BLaER1 (cell line): Measurements from ENCODE around the gene CTRB2.

Source experiments
- H3K27ac ChIP-seq: shearing (Covaris generic); formaldehyde crosslinking; 2 replicates; pipeline ENCODE4 v1.8.1; 2022
- H3K27me3 ChIP-seq: shearing (Covaris generic); formaldehyde crosslinking; 2 replicates; pipeline ENCODE4 v1.8.1; 2022
- H3K36me3 ChIP-seq: shearing (Covaris generic); formaldehyde crosslinking; 2 replicates; pipeline ENCODE4 v1.8.1; 2022
- H3K4me1 ChIP-seq: shearing (Covaris generic); formaldehyde crosslinking; 2 replicates; pipeline ENCODE4 v1.8.1; 2022
- H3K4me2 ChIP-seq: shearing (Covaris generic); formaldehyde crosslinking; 2 replicates; pipeline ENCODE4 v1.8.1; 2022
- H3K4me3 ChIP-seq: shearing (Covaris generic); formaldehyde crosslinking; 2 replicates; pipeline ENCODE4 v1.8.1; 2022
- H3K9ac ChIP-seq: shearing (Covaris generic); formaldehyde crosslinking; 2 replicates; pipeline ENCODE4 v1.8.1; 2022
- H3K9me3 ChIP-seq: shearing (Covaris generic); formaldehyde crosslinking; 2 replicates; pipeline ENCODE4 v1.8.1; 2022
- H4K20me1 ChIP-seq: shearing (Covaris generic); formaldehyde crosslinking; 2 replicates; pipeline ENCODE4 v1.8.1; 2022
- Cebpa-rat ChIP-seq: shearing (Covaris generic); IDR thresholded peaks from 2 replicates; pipeline ENCODE4 v1.8.1; 2022

The CTRB2 gene

GRCh38 chr16:75193730-75194444 lies 13.1 kb downstream of the CTRB2 start:
- H3K4me2 ChIP-seq: no peak overlapping the region
- 0 out of 2 replicates have a peak, but pooled peaks cover 5% of the 10 kb centered on the region for H4K20me1 ChIP-seq
- H3K27me3 ChIP-seq: 0 out of 2 replicates have a peak, but pooled peaks cover 3% of the 10 kb centered on the region
- H3K4me1 ChIP-seq: peaks cover 32% of the 10 kb centered on the region
- H3K36me3 ChIP-seq: no peaks in the 10 kb centered on the region
- H3K9ac ChIP-seq: no peak overlapping the region
- TF ChIP-seq Cebpa-rat: no peak
- no peaks in the 10 kb centered on the region for H3K9me3 ChIP-seq
- H3K4me3 ChIP-seq: no peak overlapping the region
- no peak overlapping the region for H3K27ac ChIP-seq

- Histone ChIP-seq H3K27ac (no peak overlapping the region), H3K9ac (no peak overlapping the region), H4K20me1 (0 out of 2 replicates have a peak, but pooled peaks cover 3% of the 10 kb centered on the region), H3K9me3 (no peaks in the 10 kb centered on the region), H3K36me3 (no peaks in the 10 kb centered on the region), H3K27me3 (0 out of 2 replicates have a peak, but pooled peaks cover 3% of the 10 kb centered on the region), H3K4me2 (no peak overlapping the region), H3K4me3 (no peak overlapping the region), H3K4me1 (peaks cover 29% of the 10 kb centered on the region)
- TF ChIP-seq Cebpa-rat: no peak
Observed at GRCh38 chr16:75193265-75193650, 13.7 kb downstream of the CTRB2 start.

- Histone ChIP-seq H3K4me2 (no peak overlapping the region), H3K36me3 (no peaks in the 10 kb centered on the region), H3K4me1 (peaks cover 24% of the 10 kb centered on the region), H3K27me3 (no peaks in the 10 kb centered on the region), H3K4me3 (no peak overlapping the region), H3K9ac (no peak overlapping the region), H3K27ac (no peak overlapping the region), H4K20me1 (no peaks in the 10 kb centered on the region), H3K9me3 (no peaks in the 10 kb centered on the region)
- no peak for TF ChIP-seq Cebpa-rat
Observed at GRCh38 chr16:75192606-75193264, 14.2 kb downstream of the CTRB2 start.

DNA sequence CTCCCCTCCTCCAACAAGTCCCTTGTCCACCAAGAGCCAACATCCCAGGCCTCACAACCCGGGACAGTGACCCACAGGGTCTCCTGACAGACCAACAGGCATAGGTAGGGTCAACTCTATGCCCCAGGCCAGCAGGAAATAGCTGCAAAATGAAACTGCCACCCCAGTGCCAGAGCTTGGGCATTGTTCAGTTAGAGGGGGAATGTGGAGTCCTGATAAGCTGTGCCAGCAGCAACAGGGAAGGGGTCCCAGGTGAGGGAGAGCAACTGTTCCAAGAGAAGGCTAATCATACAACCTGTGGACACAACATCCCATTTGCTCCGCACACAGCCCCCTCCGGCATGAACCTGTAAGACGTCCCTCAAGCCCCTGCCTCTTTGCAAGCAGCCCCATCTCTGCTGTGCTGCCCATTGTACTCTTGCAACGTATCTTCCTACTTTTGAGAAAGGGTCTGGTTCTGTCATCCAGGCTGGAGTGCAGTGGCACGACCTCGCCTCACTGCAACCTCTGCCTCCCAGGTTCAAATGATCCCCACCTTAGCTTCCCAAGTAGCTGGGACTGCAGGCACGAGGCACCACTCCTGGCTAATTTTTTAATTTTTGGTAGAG lies 17.2 kb downstream of the CTRB2 start:
- H3K27ac ChIP-seq: no peak overlapping the region
- H3K4me2 ChIP-seq: no peak overlapping the region
- H3K9me3 ChIP-seq: no peaks in the 10 kb centered on the region
- H3K36me3 ChIP-seq: no peaks in the 10 kb centered on the region
- H4K20me1 ChIP-seq: no peaks in the 10 kb centered on the region
- no peak for TF ChIP-seq Cebpa-rat
- H3K9ac ChIP-seq: no peak overlapping the region
- H3K27me3 ChIP-seq: no peaks in the 10 kb centered on the region
- H3K4me3 ChIP-seq: no peak overlapping the region
- 0 out of 2 replicates have a peak, but pooled peaks cover 4% of the 10 kb centered on the region for H3K4me1 ChIP-seq

- Histone ChIP-seq H3K4me2 (no peak overlapping the region), H3K9me3 (no peaks in the 10 kb centered on the region), H3K4me3 (no peak overlapping the region), H3K4me1 (0 out of 2 replicates have a peak, but pooled peaks cover 4% of the 10 kb centered on the region), H3K9ac (no peak overlapping the region), H4K20me1 (no peaks in the 10 kb centered on the region), H3K27ac (no peak overlapping the region), H3K36me3 (no peaks in the 10 kb centered on the region), H3K27me3 (no peaks in the 10 kb centered on the region)
- TF ChIP-seq Cebpa-rat: no peak
Observed at GRCh38 chr16:75188832-75189477, 18.0 kb downstream of the CTRB2 start.

DNA sequence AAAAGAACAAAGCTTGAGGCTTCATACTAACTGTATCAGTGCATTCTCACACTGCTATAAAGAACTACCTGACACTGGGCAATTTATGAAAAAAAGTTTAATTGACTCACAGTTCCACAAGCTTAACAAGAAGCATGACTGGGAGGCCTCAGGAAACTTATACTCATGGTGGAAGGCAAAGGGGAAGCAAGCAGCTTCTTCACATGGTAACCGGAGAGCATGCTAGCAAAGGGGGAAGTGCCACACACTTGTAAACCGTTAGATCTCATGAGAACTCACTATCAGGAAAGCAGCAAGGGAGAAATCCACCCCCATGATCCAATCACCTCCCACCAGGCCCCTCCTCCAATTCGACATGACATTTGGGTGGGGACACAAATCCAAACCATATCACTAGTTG lies 25.3 kb downstream of the CTRB2 start:
- no peak overlapping the region for H3K9ac ChIP-seq
- no peaks in the 10 kb centered on the region for H3K4me1 ChIP-seq
- H3K27ac ChIP-seq: no peak overlapping the region
- H3K4me2 ChIP-seq: no peak overlapping the region
- H3K27me3 ChIP-seq: no peaks in the 10 kb centered on the region
- H3K36me3 ChIP-seq: peaks cover 6% of the 10 kb centered on the region; the same call in 1 of the 2 replicates
- no peak for TF ChIP-seq Cebpa-rat
- H3K9me3 ChIP-seq: peaks cover 22% of the 10 kb centered on the region
- H4K20me1 ChIP-seq: no peaks in the 10 kb centered on the region
- no peak overlapping the region for H3K4me3 ChIP-seq

DNA sequence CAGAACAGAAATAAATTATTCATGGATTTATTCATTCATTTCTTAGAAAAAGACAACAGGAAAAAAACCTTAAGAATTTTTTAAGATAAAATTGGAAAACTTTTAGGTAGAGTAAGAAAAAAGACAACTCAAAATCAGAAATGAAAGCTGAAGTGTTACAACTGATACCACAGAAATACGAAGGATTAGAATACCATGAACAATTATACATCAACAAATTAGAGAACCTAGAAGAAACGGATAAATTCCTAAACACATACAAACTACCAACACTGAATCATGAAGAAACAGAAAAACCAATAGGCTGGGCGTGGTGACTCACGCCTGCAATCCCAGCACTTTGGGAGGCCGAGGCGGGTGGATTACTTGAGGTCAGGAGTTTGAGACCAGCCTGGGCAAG lies 27.8 kb downstream of the CTRB2 start:
- H4K20me1 ChIP-seq: no peaks in the 10 kb centered on the region
- H3K27ac ChIP-seq: no peak overlapping the region
- peaks cover 47% of the 10 kb centered on the region for H3K9me3 ChIP-seq
- no peaks in the 10 kb centered on the region for H3K27me3 ChIP-seq
- H3K4me3 ChIP-seq: no peak overlapping the region
- no peak overlapping the region for H3K4me2 ChIP-seq
- H3K36me3 ChIP-seq: peaks cover 21% of the 10 kb centered on the region
- no peaks in the 10 kb centered on the region for H3K4me1 ChIP-seq
- H3K9ac ChIP-seq: no peak overlapping the region
- TF ChIP-seq Cebpa-rat: no peak

- Histone ChIP-seq H3K36me3 (peaks cover 44% of the 10 kb centered on the region), H3K27ac (no peak overlapping the region), H3K9me3 (peaks cover 69% of the 10 kb centered on the region)
Observed at GRCh38 chr16:75176926-75177325, 30.0 kb downstream of the CTRB2 start.

GRCh38 chr16:75175074-75175473 lies 31.9 kb downstream of the CTRB2 start:
- no peaks in the 10 kb centered on the region for H4K20me1 ChIP-seq
- no peak for TF ChIP-seq Cebpa-rat
- H3K27ac ChIP-seq: no peak overlapping the region
- no peaks in the 10 kb centered on the region for H3K27me3 ChIP-seq
- H3K4me2 ChIP-seq: no peak overlapping the region
- H3K9ac ChIP-seq: no peak overlapping the region
- H3K4me1 ChIP-seq: no peaks in the 10 kb centered on the region
- H3K36me3 ChIP-seq: peaks cover 62% of the 10 kb centered on the region
- H3K9me3 ChIP-seq: peaks cover 88% of the 10 kb centered on the region
- no peak overlapping the region for H3K4me3 ChIP-seq

More at GRCh38 chr16:75176926-75177325, 30.0 kb downstream of the CTRB2 start:
- Histone ChIP-seq H3K9ac (no peak overlapping the region), H3K27me3 (no peaks in the 10 kb centered on the region), H3K4me3 (no peak overlapping the region), H3K4me1 (no peaks in the 10 kb centered on the region), H4K20me1 (no peaks in the 10 kb centered on the region), H3K4me2 (no peak overlapping the region)
- no peak for TF ChIP-seq Cebpa-rat
